H7 (cell line): ENCODE data around the gene BCAP29. TPM values are rescaled to one million over a fixed set of nuclear protein-coding genes. Genes with fewer than 3 reads are reported as not detected.
"Not testable (repeated sequence)": the region's sequence is repeated elsewhere in the genome, so short reads cannot be mapped to it uniquely, and the experiment has no call there.

Source experiments
- DNase-seq: peaks from one replicate; pipeline ENCODE4 v3.0.0; 2012
- H3K27me3 ChIP-seq: 2 replicates; pipeline ENCODE4 v1.6.0; 2011; ENCODE audit warnings: mild to moderate bottlenecking, low read length; ENCODE audit not compliant: control insufficient read depth, insufficient read depth
- H3K36me3 ChIP-seq: replicated peaks from 2 replicates; pipeline ENCODE4 v1.5.1; 2011; ENCODE audit warnings: low read length; ENCODE audit not compliant: control insufficient read depth, insufficient read depth
- H3K4me3 ChIP-seq: 2 replicates; pipeline ENCODE4 v1.5.1; 2011; ENCODE audit warnings: low read depth, mild to moderate bottlenecking, control low read depth, low read length, moderate library complexity; ENCODE audit not compliant: insufficient read depth
- total RNA-seq: library from RNA; depleted of rRNA; stranded (reverse); fragments of >200 nt; shearing (Covaris generic); gene quantifications from 2 replicates; pipeline ENCODE4 v1.2.3, GENCODE V29; 2014; rRNA removed

Gene BCAP29
- 26.8 and 31.0 TPM in 2 replicates for total RNA-seq

GRCh38 chr7:107579885-107580715 lies at the start of gene BCAP29:
Gene BCAP29 (plus strand): TSS chr7:107580246. CDS start chr7:107580773, 527 bp downstream.
- no peaks in the 10 kb centered on the region for H3K27me3 ChIP-seq
- peak within 1 kb of the TSS; percentile 79 for H3K4me3 ChIP-seq
- peak; percentile 85 for DNase-seq

GRCh38 chr7:107530751-107531150 lies 49.3 kb upstream of the BCAP29 start:
- no peaks in the 10 kb centered on the region for H3K36me3 ChIP-seq
- DNase-seq, result no peak
- H3K4me3 ChIP-seq, result no peak overlapping the region
- H3K27me3 ChIP-seq, result no peaks in the 10 kb centered on the region

More at GRCh38 chr7:107579885-107580715, at the start of gene BCAP29:
- H3K36me3 ChIP-seq, result no peaks in the 10 kb centered on the region; the same call in 1 of the 2 replicates

- Histone ChIP-seq H3K4me3 (no peak overlapping the region), H3K27me3 (no peaks in the 10 kb centered on the region), H3K36me3 (no peaks in the 10 kb centered on the region)
- no peak for DNase-seq
Observed at GRCh38 chr7:107534139-107534538, 45.9 kb upstream of the BCAP29 start.

GRCh38 chr7:107537228-107537627 lies 42.8 kb upstream of the BCAP29 start:
- not testable (repeated sequence) for H3K4me3 ChIP-seq, DNase-seq, H3K36me3 ChIP-seq, H3K27me3 ChIP-seq

- no peak overlapping the region for H3K4me3 ChIP-seq
- no peaks in the 10 kb centered on the region for H3K27me3 ChIP-seq
- DNase-seq, result no peak
- H3K36me3 ChIP-seq, result no peaks in the 10 kb centered on the region
Observed at GRCh38 chr7:107538001-107538400, 42.0 kb upstream of the BCAP29 start.

GRCh38 chr7:107543338-107543993 lies 36.6 kb upstream of the BCAP29 start:
- no peak for DNase-seq
- Histone ChIP-seq H3K27me3 (no peaks in the 10 kb centered on the region), H3K4me3 (no peak overlapping the region), H3K36me3 (peaks cover 2% of the 10 kb centered on the region)

GRCh38 chr7:107544848-107545591 lies 35.0 kb upstream of the BCAP29 start:
- no peak for DNase-seq
- H3K36me3 ChIP-seq, result peaks cover 2% of the 10 kb centered on the region
- H3K4me3 ChIP-seq, result no peak overlapping the region
- H3K27me3 ChIP-seq, result no peaks in the 10 kb centered on the region

GRCh38 chr7:107551936-107552335 lies 28.1 kb upstream of the BCAP29 start:
- DNase-seq, result no peak
- Histone ChIP-seq H3K36me3 (peaks cover 4% of the 10 kb centered on the region), H3K27me3 (no peaks in the 10 kb centered on the region), H3K4me3 (no peak overlapping the region)

- no peak for DNase-seq
- H3K4me3 ChIP-seq, result no peak overlapping the region
- peaks cover 4% of the 10 kb centered on the region for H3K36me3 ChIP-seq
- no peaks in the 10 kb centered on the region for H3K27me3 ChIP-seq
Observed at GRCh38 chr7:107555893-107556292, 24.2 kb upstream of the BCAP29 start.

- no peak for DNase-seq
- H3K36me3 ChIP-seq, result no peaks in the 10 kb centered on the region; the same call in 1 of the 2 replicates
- H3K27me3 ChIP-seq, result no peaks in the 10 kb centered on the region
- no peak overlapping the region for H3K4me3 ChIP-seq
Observed at GRCh38 chr7:107559864-107560263, 20.2 kb upstream of the BCAP29 start.

GRCh38 chr7:107560898-107561516 lies 19.0 kb upstream of the BCAP29 start:
- Histone ChIP-seq H3K27me3 (no peaks in the 10 kb centered on the region), H3K4me3 (no peak overlapping the region), H3K36me3 (no peaks in the 10 kb centered on the region; the same call in 1 of the 2 replicates)
- no peak for DNase-seq

- H3K4me3 ChIP-seq, result peak overlapping the region; percentile 89
- no peaks in the 10 kb centered on the region for H3K27me3 ChIP-seq
- peaks cover 1% of the 10 kb centered on the region; the same call in 1 of the 2 replicates for H3K36me3 ChIP-seq
- peak; percentile 82 for DNase-seq
Observed at GRCh38 chr7:107563081-107563774, 16.8 kb upstream of the BCAP29 start.

- Histone ChIP-seq H3K36me3 (peaks cover 1% of the 10 kb centered on the region), H3K27me3 (no peaks in the 10 kb centered on the region), H3K4me3 (peak within 1 kb of the TSS; percentile 89)
- DNase-seq, result peak; percentile 91
Observed at GRCh38 chr7:107563775-107564552, 16.1 kb upstream of the BCAP29 start, which contains the start of the genes COG5 and DUS4L. Gene COG5 (minus strand): TSS chr7:107563920. CDS start chr7:107563896, 24 bp downstream. Gene DUS4L (plus strand): TSS chr7:107563971. CDS start chr7:107567071, 3,100 bp downstream.
